Suprapubic skin (tissue), 4 donors: ENCODE results near the gene ECE1. TPM values are rescaled to one million over a fixed set of nuclear protein-coding genes. Genes with fewer than 3 reads are reported as not detected.
"Not testable (repeated sequence)": the region's sequence is repeated elsewhere in the genome, so short reads cannot be mapped to it uniquely, and the experiment has no call there.

Source experiments
- DNase-seq, 2 donors: peaks; one replicate each; pipeline ENCODE4 v3.0.0-alpha.2; 2019; ENCODE audit warnings: low spot score in 2 of 2
- H3K27ac ChIP-seq: fragments of 200-600 bp; sonication (generic); one replicate; pipeline ENCODE4 v1.5.1; 2019
- H3K27me3 ChIP-seq: fragments of 200-600 bp; sonication (generic); one replicate; pipeline ENCODE4 v1.5.1; 2019
- H3K36me3 ChIP-seq: fragments of 200-600 bp; sonication (generic); one replicate; pipeline ENCODE4 v1.5.1; 2019
- H3K4me1 ChIP-seq: fragments of 200-600 bp; sonication (generic); one replicate; pipeline ENCODE4 v1.5.1; 2019
- H3K4me3 ChIP-seq: fragments of 200-600 bp; sonication (generic); one replicate; pipeline ENCODE4 v1.5.1; 2019; ENCODE audit warnings: mild to moderate bottlenecking
- H3K9me3 ChIP-seq: fragments of 200-600 bp; sonication (generic); one replicate; pipeline ENCODE4 v1.5.1; 2019
- CTCF ChIP-seq, 2 donors: fragments of 200-600 bp in 1 of 2; fragments of 450-650 bp in 1 of 2; sonication (generic) in 1 of 2; IDR thresholded peaks; one replicate each; pipeline ENCODE4 v1.5.1; 2016 to 2019; ENCODE audit warnings: antibody characterized with exemption in 2 of 2, mild to moderate bottlenecking in 1 of 2, moderate library complexity in 1 of 2
- EP300 ChIP-seq: sonication (generic); formaldehyde crosslinking; IDR thresholded peaks from one replicate; pipeline ENCODE4 v1.6.1; 2017; ENCODE audit warnings: antibody characterized with exemption
- POLR2A ChIP-seq, 2 donors: fragments of 450-650 bp; IDR thresholded peaks; one replicate each; pipeline ENCODE4 v1.6.1; 2017; ENCODE audit warnings: antibody characterized with exemption in 2 of 2, mild to moderate bottlenecking in 2 of 2, moderate library complexity in 2 of 2
- POLR2AphosphoS5 ChIP-seq, 3 donors: sonication (generic); formaldehyde crosslinking; IDR thresholded peaks; one replicate each; pipeline ENCODE4 v1.6.1; 2017; ENCODE audit warnings: antibody characterized with exemption in 3 of 3
- WGBS: methylation state at CpG from one replicate; pipeline ENCODE4 v1.1.5; 2018; 5-methylcytosine and 5-hydroxymethylcytosine counted together
- total RNA-seq, 4 donors: library from RNA; depleted of rRNA; stranded (reverse); fragments of >200 nt; gene quantifications; one replicate each; pipeline ENCODE4 v1.1.0, GENCODE V29; 2016

The ECE1 gene
- total RNA-seq, 4 donors from 2014 or later = 40.8 to 64.2 (median 55.3) TPM

- Histone ChIP-seq H3K36me3 (peaks cover 86% of the 10 kb centered on the region), H3K4me3 (no peak overlapping the region), H3K27ac (no peak overlapping the region), H3K9me3 (no peaks in the 10 kb centered on the region), H3K4me1 (no peaks in the 10 kb centered on the region), H3K27me3 (no peaks in the 10 kb centered on the region)
- TF ChIP-seq POLR2AphosphoS5 (IDR thresholded peaks at IDR 0.05) (no peak), EP300 (no peak), CTCF (IDR thresholded peaks at IDR 0.05) (no peak)
- 66% methylated on average over 8 of the region's 8 CpGs for WGBS
- no peak for DNase-seq
Observed at GRCh38 chr1:21233490-21233889, 56.8 kb downstream of the ECE1 start.

DNA sequence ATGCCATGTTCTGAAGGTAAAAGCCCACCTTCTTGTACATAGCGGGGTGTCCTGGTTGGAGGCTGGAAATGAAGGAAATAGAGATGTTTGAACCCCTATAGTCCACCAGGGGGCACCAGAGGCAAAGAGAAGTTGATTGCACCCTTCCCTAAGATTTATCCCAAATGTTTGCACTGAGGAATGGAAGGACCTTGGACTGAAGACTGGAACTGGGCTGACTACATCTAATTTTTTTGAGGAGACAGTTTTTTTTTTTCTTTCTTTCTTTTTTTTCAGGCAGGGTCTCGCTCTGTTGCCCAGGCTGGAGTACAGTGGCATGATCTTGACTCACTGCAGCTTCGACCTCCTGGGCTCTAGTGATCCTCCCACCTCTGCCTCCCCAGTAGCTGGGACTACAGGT lies 58.2 kb downstream of the ECE1 start:
- no peak for DNase-seq
- Histone ChIP-seq H3K36me3 (peaks cover 86% of the 10 kb centered on the region), H3K9me3 (no peaks in the 10 kb centered on the region), H3K4me1 (no peaks in the 10 kb centered on the region), H3K27ac (no peak overlapping the region), H3K4me3 (no peak overlapping the region), H3K27me3 (no peaks in the 10 kb centered on the region)
- TF ChIP-seq EP300 = no peak
- TF ChIP-seq POLR2A (IDR thresholded peaks at IDR 0.05) = no peak
- TF ChIP-seq CTCF (IDR thresholded peaks at IDR 0.05) = peak; percentile 65 to 88
- WGBS = 74% methylated on average over 3 of the region's 3 CpGs

DNA sequence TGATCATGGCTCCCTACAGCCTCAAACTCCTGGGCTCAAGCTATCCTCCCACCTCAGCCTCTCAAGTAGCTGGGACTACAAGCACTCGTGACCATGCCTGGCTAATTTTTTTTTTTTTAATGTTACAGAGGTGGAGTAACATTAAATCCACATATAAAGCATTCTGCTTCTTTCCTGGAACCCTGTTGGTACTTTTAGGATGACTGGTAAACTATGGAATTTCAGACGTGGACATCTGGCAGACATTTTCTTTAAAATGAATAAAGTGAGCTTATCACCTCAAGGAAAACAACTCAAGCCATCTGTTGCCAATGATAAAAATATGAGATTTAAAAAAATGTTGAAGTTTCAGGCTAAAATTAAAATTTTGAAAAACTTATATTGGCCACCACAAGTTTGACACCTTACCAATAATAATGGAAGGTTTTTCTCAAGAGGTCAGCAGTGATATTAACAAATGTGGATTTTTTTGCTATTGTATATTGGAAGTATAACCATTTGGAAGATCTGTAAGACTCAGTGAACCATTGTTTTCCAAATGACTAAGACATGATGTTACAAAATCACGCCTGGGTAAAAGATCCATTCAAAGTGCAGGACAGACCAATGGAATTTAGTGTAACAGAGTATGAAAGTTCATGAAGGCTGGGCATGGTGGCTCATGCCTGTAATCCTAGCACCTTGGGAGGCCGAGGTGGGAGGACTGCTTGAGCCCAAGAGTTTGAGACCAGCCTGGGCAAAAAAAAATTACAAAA lies 60.8 kb downstream of the ECE1 start:
- Histone ChIP-seq H3K4me1 (no peaks in the 10 kb centered on the region), H3K36me3 (peaks cover 86% of the 10 kb centered on the region), H3K27me3 (no peaks in the 10 kb centered on the region), H3K9me3 (no peaks in the 10 kb centered on the region), H3K4me3 (no peak overlapping the region), H3K27ac (no peak overlapping the region)
- WGBS = 89% methylated on average over 4 of the region's 4 CpGs
- TF ChIP-seq EP300 = no peak
- TF ChIP-seq POLR2AphosphoS5 (IDR thresholded peaks at IDR 0.05) = no peak
- TF ChIP-seq POLR2A (IDR thresholded peaks at IDR 0.05) = no peak
- no peak for TF ChIP-seq CTCF (IDR thresholded peaks at IDR 0.05)
- DNase-seq = no peak

DNA sequence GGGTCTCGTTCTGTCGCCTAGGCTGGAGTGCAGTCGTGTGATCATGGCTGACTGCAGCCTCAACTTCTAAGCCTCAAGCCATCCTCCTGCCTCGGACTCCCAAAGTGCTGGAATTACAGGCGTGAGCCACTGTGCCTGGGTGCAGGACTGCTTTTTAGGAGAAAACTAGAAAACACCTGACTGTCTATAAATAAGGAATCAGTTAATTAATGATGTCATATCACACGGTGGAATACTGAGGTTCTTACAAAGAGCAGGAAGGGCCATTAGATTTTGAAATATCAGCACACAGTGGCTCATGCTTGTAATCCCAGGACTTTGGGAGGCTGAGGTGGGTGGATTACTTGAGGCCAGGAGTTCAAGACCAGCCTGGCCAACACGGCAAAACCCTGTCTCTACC lies 62.0 kb downstream of the ECE1 start:
- 96% methylated on average over 7 of the region's 7 CpGs for WGBS
- not testable (repeated sequence) for DNase-seq, H3K4me1 ChIP-seq, H3K4me3 ChIP-seq, H3K27me3 ChIP-seq, H3K9me3 ChIP-seq, H3K27ac ChIP-seq
- H3K36me3 ChIP-seq = peaks cover 86% of the 10 kb centered on the region

GRCh38 chr1:21225065-21225464 lies 65.2 kb downstream of the ECE1 start:
- Histone ChIP-seq H3K27ac (no peak overlapping the region), H3K4me3 (no peak overlapping the region), H3K36me3 (peaks cover 95% of the 10 kb centered on the region), H3K4me1 (no peaks in the 10 kb centered on the region), H3K27me3 (no peaks in the 10 kb centered on the region), H3K9me3 (no peaks in the 10 kb centered on the region)
- DNase-seq = no peak
- TF ChIP-seq CTCF (IDR thresholded peaks at IDR 0.05) = no peak
- no peak for TF ChIP-seq POLR2AphosphoS5 (IDR thresholded peaks at IDR 0.05)
- no peak for TF ChIP-seq EP300
- no peak for TF ChIP-seq POLR2A (IDR thresholded peaks at IDR 0.05)
- 97% methylated on average over 30 of the region's 33 CpGs for WGBS

DNA sequence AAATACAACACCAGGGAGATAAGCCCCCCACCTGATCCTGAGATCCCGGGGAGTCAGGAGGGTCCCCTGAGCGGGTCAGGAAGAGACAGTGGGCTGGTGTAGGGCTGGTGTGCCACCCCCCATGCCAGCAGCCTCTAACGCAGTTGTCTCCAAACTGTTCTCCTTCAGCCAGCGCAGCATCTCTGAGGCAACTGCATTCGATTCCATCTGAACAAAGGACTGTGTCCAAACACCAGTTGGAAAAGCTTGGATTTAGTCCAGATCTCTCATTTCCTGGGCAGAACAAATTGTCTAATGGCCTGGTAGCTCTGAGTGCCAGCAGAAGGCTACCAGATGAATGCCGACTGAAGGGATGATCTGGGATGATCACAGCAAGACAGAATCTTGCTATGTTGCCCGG lies 69.4 kb downstream of the ECE1 start:
- H3K36me3 ChIP-seq = peaks cover 86% of the 10 kb centered on the region
- no peak overlapping the region for H3K4me3 ChIP-seq
- TF ChIP-seq EP300 (no peak), POLR2A (IDR thresholded peaks at IDR 0.05) (no peak), POLR2AphosphoS5 (IDR thresholded peaks at IDR 0.05) (no peak), CTCF (IDR thresholded peaks at IDR 0.05) (no peak)
- WGBS = 80% methylated on average over 7 of the region's 7 CpGs
- no peaks in the 10 kb centered on the region for H3K27me3 ChIP-seq
- H3K9me3 ChIP-seq = no peaks in the 10 kb centered on the region
- no peak for DNase-seq
- H3K27ac ChIP-seq = no peak overlapping the region
- no peaks in the 10 kb centered on the region for H3K4me1 ChIP-seq
